ENCODE data around the gene RECK. TPM values are rescaled to one million over a fixed set of nuclear protein-coding genes. Genes with fewer than 3 reads are reported as not detected.
A peak's percentile ranks its signal among the peaks of the same experiment; 100 is the strongest.

RECK gene
- total and polyA plus RNA-seq, 2 experiments from 2014 or later: 8.5 to 11.1 TPM

DNA sequence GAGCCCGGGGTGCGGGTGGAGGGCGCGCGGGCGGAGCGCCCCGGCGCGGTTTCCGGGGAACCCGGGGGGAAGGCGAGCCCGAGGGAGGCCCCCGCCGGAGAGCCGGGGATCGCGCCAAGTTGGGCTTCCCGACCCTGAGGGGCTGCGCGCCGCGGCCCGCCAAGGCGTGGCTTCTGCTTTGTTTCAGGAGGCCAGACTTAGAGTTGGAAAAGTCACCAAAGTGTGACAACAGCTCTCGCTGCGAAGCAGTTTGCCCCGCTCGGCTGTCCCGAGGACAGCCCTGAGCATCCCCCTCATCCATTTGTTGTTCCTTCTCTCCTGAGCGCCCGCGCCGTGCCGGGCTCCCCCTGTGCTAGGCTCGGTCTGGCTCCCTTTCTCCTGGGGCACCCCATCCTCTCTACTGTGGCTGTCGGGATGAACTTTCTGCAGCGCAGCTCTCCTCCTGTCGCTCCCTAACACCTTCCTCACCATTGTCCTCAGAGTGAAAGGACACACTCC is 100.2 kb downstream of the RECK start:
- DNase-seq (ENCODE audit: low read depth in 1 of 2, low spot score in 1 of 2): peak in 1 of 2 donors; percentile 37
- peak overlapping the region; percentile 85 for H3K4me3 ChIP-seq
- TF ChIP-seq, protein P1, sequence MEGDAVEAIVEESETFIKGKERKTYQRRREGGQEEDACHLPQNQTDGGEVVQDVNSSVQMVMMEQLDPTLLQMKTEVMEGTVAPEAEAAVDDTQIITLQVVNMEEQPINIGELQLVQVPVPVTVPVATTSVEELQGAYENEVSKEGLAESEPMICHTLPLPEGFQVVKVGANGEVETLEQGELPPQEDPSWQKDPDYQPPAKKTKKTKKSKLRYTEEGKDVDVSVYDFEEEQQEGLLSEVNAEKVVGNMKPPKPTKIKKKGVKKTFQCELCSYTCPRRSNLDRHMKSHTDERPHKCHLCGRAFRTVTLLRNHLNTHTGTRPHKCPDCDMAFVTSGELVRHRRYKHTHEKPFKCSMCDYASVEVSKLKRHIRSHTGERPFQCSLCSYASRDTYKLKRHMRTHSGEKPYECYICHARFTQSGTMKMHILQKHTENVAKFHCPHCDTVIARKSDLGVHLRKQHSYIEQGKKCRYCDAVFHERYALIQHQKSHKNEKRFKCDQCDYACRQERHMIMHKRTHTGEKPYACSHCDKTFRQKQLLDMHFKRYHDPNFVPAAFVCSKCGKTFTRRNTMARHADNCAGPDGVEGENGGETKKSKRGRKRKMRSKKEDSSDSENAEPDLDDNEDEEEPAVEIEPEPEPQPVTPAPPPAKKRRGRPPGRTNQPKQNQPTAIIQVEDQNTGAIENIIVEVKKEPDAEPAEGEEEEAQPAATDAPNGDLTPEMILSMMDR (IDR thresholded peaks at IDR 0.05; ENCODE audit: low read depth, low read length): no peak
- no peaks in the 10 kb centered on the region for H3K36me3 ChIP-seq
- no peaks in the 10 kb centered on the region for H3K4me1 ChIP-seq (ENCODE audit: low read depth)
- no peak overlapping the region for H3K27ac ChIP-seq
- no peaks in the 10 kb centered on the region for H3K9me3 ChIP-seq (ENCODE audit: low read depth)
- H3K27me3 ChIP-seq: peaks cover 72% of the 10 kb centered on the region

DNA sequence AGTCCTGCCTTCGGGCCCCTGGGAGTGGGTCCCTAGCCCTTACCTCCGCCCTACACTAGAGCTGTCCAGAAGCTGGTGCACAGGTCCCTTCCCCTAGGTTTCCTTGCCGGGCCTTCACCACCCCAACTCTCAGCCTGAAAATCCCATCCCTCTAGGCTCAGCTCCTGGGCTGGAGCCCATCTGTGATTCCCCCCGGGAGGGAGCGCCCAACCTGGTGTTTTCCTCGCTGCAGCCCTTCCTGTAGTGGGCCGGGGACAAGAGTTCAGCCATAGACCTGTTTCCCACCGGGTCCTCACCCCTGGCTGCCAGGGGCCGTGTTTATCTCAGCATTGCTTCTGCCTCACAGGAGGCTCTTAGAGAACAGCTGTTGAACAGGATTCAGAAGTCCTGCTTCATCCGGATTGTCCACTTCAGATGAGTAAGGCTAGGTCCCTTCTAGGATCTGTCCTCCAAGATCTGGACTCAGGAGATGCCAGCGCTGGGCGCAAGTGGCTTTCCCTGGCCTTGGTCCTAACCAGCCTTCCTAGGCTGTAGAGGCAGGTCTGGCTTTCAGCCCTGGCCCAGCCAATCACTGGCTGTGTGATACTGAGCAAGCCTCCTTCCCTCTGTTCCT is 100.8 kb downstream of the RECK start:
- H3K36me3 ChIP-seq: no peaks in the 10 kb centered on the region
- no peaks in the 10 kb centered on the region for H3K9me3 ChIP-seq (ENCODE audit: low read depth)
- peak overlapping the region; percentile 85 for H3K4me3 ChIP-seq
- H3K4me1 ChIP-seq (ENCODE audit: low read depth): no peaks in the 10 kb centered on the region
- peaks cover 67% of the 10 kb centered on the region for H3K27me3 ChIP-seq
- DNase-seq (ENCODE audit: low read depth in 1 of 2, low spot score in 1 of 2): peak; percentile 5 to 28
- no peak overlapping the region for H3K27ac ChIP-seq
- TF ChIP-seq, protein P1 (IDR thresholded peaks at IDR 0.05; ENCODE audit: low read depth, low read length): no peak

DNA sequence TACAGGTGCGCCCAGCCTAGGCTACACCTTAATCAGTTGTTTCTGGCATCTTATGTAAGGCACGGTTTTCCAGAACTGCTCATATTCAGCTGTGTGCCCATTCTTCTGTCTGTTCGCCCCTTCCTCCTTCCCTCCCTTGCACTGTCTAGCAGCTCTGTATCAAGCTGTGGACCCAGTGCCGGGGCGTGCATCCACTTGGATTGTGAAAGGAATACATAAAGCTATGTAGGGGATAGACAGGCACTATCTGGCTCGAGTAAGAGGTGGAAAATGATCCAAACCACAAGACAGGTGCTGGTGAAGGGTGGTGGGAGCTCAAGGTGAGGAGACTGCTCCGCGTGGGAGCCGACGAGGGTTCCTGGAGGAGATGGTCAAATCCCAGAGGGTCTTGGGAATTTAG is 101.8 kb downstream of the RECK start:
- no peaks in the 10 kb centered on the region for H3K9me3 ChIP-seq (ENCODE audit: low read depth)
- H3K4me3 ChIP-seq: no peak overlapping the region
- H3K36me3 ChIP-seq: no peaks in the 10 kb centered on the region
- peaks cover 58% of the 10 kb centered on the region for H3K27me3 ChIP-seq
- TF ChIP-seq, protein P1 (IDR thresholded peaks at IDR 0.05; ENCODE audit: low read depth, low read length): no peak
- DNase-seq (ENCODE audit: low read depth in 1 of 2, low spot score in 1 of 2): no peak
- H3K4me1 ChIP-seq (ENCODE audit: low read depth): no peaks in the 10 kb centered on the region
- H3K27ac ChIP-seq: no peak overlapping the region

DNA sequence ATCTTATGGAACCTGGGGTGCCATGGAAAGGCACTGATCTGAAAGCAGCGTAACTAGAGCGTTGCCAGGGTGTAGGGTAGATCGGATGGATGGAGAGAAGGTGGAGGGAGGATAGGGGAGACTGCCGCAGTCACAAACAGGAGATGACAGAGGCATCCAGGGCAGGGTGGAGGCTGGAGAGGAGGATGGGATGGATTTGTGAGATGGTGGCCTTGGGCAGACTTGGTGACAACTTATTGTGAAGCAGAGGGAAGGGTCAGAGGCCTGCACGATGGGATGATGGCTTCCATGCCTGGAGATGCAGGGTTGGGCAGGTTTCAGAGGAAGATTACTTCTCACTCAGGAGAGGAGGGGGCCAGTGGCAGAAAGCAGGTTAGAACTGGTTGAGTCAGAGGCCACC is 102.2 kb downstream of the RECK start:
- Histone ChIP-seq H3K27me3 (peaks cover 54% of the 10 kb centered on the region), H3K4me1 (ENCODE audit: low read depth) (no peaks in the 10 kb centered on the region), H3K4me3 (no peak overlapping the region)

DNA sequence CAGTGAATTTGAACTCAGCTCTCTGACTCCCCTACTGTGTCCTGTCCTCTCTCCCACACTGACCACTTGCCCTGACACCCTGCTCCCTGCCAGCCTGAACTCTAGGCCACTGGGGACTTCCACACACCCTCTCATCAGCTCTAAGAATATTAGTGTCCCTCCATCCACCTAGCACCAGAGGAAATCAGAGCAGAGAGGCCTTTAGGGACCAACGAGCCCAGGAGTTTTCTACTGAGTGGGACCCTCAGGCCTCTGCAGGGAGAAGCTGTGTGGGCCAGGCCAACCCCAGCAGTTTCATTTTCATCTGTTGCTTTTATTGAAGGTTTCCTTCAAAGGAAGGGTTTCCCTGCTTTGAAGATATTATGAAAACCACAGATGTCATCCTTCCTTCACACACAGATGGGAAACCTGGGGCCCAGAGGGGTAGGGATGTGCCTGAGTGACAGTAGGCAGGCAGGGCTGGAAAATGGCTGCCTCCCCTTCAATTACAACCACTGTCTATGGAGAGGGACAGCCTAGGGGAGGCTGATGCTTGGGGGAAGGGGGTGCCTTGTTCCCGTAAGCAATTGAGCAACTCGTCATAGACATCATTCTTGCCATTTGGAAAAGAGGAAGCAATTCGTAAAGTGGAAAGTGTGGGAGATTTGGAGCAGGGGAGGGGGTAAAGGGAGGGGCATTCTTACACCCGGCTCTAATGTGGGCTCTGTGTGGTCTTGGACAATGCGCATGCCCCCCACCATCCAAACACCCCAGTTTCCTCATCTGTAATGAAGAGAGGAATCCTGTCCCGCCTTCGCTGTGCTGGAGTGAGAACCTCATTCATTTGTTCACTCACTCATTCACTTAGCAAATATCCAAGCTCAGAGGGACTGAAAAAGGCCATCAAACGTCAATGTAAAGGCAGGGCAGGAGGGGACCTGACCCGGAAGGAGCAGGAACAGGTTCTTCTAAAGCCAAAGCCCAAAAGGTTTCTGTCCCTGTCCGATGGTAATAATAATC is 103.7 kb downstream of the RECK start:
- H3K4me1 ChIP-seq (ENCODE audit: low read depth): no peaks in the 10 kb centered on the region
- H3K27ac ChIP-seq: no peak overlapping the region
- no peak overlapping the region for H3K4me3 ChIP-seq
- peaks cover 39% of the 10 kb centered on the region for H3K27me3 ChIP-seq
- H3K9me3 ChIP-seq (ENCODE audit: low read depth): no peaks in the 10 kb centered on the region
- H3K36me3 ChIP-seq: no peaks in the 10 kb centered on the region
- TF ChIP-seq, protein P1 (IDR thresholded peaks at IDR 0.05; ENCODE audit: low read depth, low read length): no peak
- DNase-seq (ENCODE audit: low read depth in 1 of 2, low spot score in 1 of 2): no peak

More for the DNA sequence above, 102.2 kb downstream of the RECK start:
- DNase-seq (ENCODE audit: low read depth in 1 of 2, low spot score in 1 of 2): no peak
- Histone ChIP-seq H3K36me3 (no peaks in the 10 kb centered on the region), H3K9me3 (ENCODE audit: low read depth) (no peaks in the 10 kb centered on the region), H3K27ac (no peak overlapping the region)
- TF ChIP-seq, protein P1 (IDR thresholded peaks at IDR 0.05; ENCODE audit: low read depth, low read length): no peak

Measured in cardiac muscle cell (in vitro differentiated cells and primary cell).